SK-N-SH (cell line): Measurements from ENCODE around the gene MELTF. TPM values are rescaled to one million over a fixed set of nuclear protein-coding genes. Genes with fewer than 3 reads are reported as not detected.

Source experiments
- CTCF ChIA-PET: fragments of 300-600, 350-600 bp; formaldehyde crosslinking; extraction: SDS; loops from one replicate; lab custom pipeline; 2021; lab: Yijun Ruan, JAX
- POLR2A ChIA-PET: fragments of 350-600 bp; sonication (Branson Sonifier 250); formaldehyde crosslinking; extraction: SDS; loops from one replicate; lab custom pipeline; 2020; ENCODE audit warnings: antibody characterized with exemption, inconsistent platforms; lab: Yijun Ruan, JAX
- DNase-seq: peaks from one replicate; pipeline ENCODE4 v3.0.0; 2012
- H2AFZ ChIP-seq: fragments of 200-600 bp; sonication (generic); 2 replicates; pipeline ENCODE4 v1.8.1; 2016; ENCODE audit warnings: antibody characterized with exemption, mild to moderate bottlenecking, low read depth
- H3F3A ChIP-seq: fragments of 200-600 bp; sonication (generic); replicated peaks from 2 replicates; pipeline ENCODE3; 2016; ENCODE audit warnings: antibody characterized with exemption, mild to moderate bottlenecking; ENCODE audit not compliant: insufficient read depth
- H3K27ac ChIP-seq, 2 experiments: fragments of 200-500 bp in 1 of 2; fragments of 200-600 bp in 1 of 2; sonication (Bioruptor generic) in 1 of 2; sonication (generic), shearing (Covaris generic) in 1 of 2; 2 replicates each; pipeline versions ENCODE4 v1.5.1 to v1.6.1; 2014 to 2016; ENCODE audit warnings: low read depth in 2 of 2, inconsistent platforms in 1 of 2, low read length in 1 of 2, mild to moderate bottlenecking in 1 of 2, mixed read lengths in 1 of 2
- H3K27me3 ChIP-seq: fragments of 200-600 bp; sonication (generic), shearing (Covaris generic); 2 replicates; pipeline ENCODE4 v1.6.1; 2016; ENCODE audit warnings: mixed run types; ENCODE audit not compliant: insufficient read depth
- H3K36me3 ChIP-seq, 2 experiments: fragments of 200-500 bp in 1 of 2; fragments of 200-600 bp in 1 of 2; sonication (Bioruptor generic) in 1 of 2; sonication (generic) in 1 of 2; replicated peaks in 1 of 2; 2 replicates each; pipeline versions ENCODE3 to v1.5.1; 2014 to 2016; ENCODE audit warnings: low read length in 1 of 2, mild to moderate bottlenecking in 1 of 2; ENCODE audit not compliant: insufficient read depth in 2 of 2, control insufficient read depth in 1 of 2
- H3K4me1 ChIP-seq, 2 experiments: fragments of 200-500 bp in 1 of 2; fragments of 200-600 bp in 1 of 2; sonication (Bioruptor generic) in 1 of 2; sonication (generic), shearing (Covaris generic) in 1 of 2; 2 replicates each; pipeline versions ENCODE4 v1.5.1 to v1.6.1; 2014 to 2016; ENCODE audit warnings: low read depth in 1 of 2, low read length in 1 of 2, mixed run types in 1 of 2; ENCODE audit not compliant: insufficient read depth in 2 of 2, control insufficient read depth in 1 of 2
- H3K4me2 ChIP-seq: fragments of 200-600 bp; sonication (generic), shearing (Covaris generic); 2 replicates; pipeline ENCODE4 v1.6.1; 2017; ENCODE audit warnings: mixed run types
- H3K4me3 ChIP-seq, 2 experiments: fragments of 200-500 bp in 1 of 2; fragments of 200-600 bp in 1 of 2; sonication (Bioruptor generic) in 1 of 2; sonication (generic), shearing (Covaris generic) in 1 of 2; 2 replicates each; pipeline versions ENCODE4 v1.5.1 to v1.8.1; 2014 to 2016; ENCODE audit warnings: low read depth in 2 of 2, inconsistent platforms in 1 of 2, low read length in 1 of 2, mild to moderate bottlenecking in 1 of 2, mixed read lengths in 1 of 2, moderate library complexity in 1 of 2
- H3K79me2 ChIP-seq: fragments of 200-600 bp; sonication (generic); 2 replicates; pipeline ENCODE4 v1.8.1; 2017; ENCODE audit warnings: mild to moderate bottlenecking; ENCODE audit not compliant: insufficient read depth
- H3K9ac ChIP-seq: fragments of 200-600 bp; sonication (generic); 2 replicates; pipeline ENCODE4 v1.6.1; 2017; ENCODE audit warnings: mixed run types
- H3K9me2 ChIP-seq: fragments of 200-600 bp; sonication (generic); 2 replicates; pipeline ENCODE4 v1.6.1; 2017; ENCODE audit warnings: mixed run types
- H3K9me3 ChIP-seq: fragments of 200-600 bp; sonication (generic); 2 replicates; pipeline ENCODE4 v1.6.1; 2017; ENCODE audit warnings: mixed run types, mild to moderate bottlenecking, moderate library complexity
- H4K20me1 ChIP-seq: fragments of 200-600 bp; sonication (generic); 2 replicates; pipeline ENCODE4 v1.6.1; 2017; ENCODE audit warnings: mild to moderate bottlenecking, mixed run types; ENCODE audit not compliant: insufficient read depth
- ELF1 ChIP-seq: IDR thresholded peaks from 2 replicates; pipeline ENCODE4 v1.4.0; 2012
- FOSL2 ChIP-seq: IDR thresholded peaks from 2 replicates; pipeline ENCODE4 v1.4.0; 2012; ENCODE audit warnings: low read depth, mild to moderate bottlenecking, moderate library complexity, borderline replicate concordance
- FOXJ3 ChIP-seq: sonication (generic); formaldehyde crosslinking; IDR thresholded peaks from 2 replicates; pipeline ENCODE4 v1.5.1; 2020; ENCODE audit warnings: mild to moderate bottlenecking, missing genetic modification reagents
- MXI1 ChIP-seq: IDR thresholded peaks from 2 replicates; pipeline ENCODE4 v1.6.1; 2012; ENCODE audit warnings: mild to moderate bottlenecking, low read depth, low read length, improper control_type of control experiment
- RAD21 ChIP-seq: IDR thresholded peaks from 2 replicates; pipeline ENCODE4 v1.6.1; 2012; ENCODE audit warnings: mild to moderate bottlenecking, low read length
- RCOR1 ChIP-seq: fragments of 150-350 bp; IDR thresholded peaks from 2 replicates; pipeline ENCODE4 v1.6.1; 2017; ENCODE audit warnings: antibody characterized with exemption, low read length
- RXRA ChIP-seq: IDR thresholded peaks from 2 replicates; pipeline ENCODE4 v1.4.0; 2012; ENCODE audit warnings: low read depth, mild to moderate bottlenecking, borderline replicate concordance
- SIN3A ChIP-seq: IDR thresholded peaks from 2 replicates; pipeline ENCODE4 v1.6.1; 2012; ENCODE audit warnings: low read depth, mild to moderate bottlenecking, low read length, moderate library complexity, borderline replicate concordance
- TAF1 ChIP-seq: IDR thresholded peaks from 2 replicates; pipeline ENCODE4 v1.6.1; 2012; ENCODE audit warnings: low read depth, mild to moderate bottlenecking, low read length, moderate library complexity, borderline replicate concordance
- TCF12 ChIP-seq: IDR thresholded peaks from 2 replicates; pipeline ENCODE4 v1.4.0; 2012
- YY1 ChIP-seq: IDR thresholded peaks from 2 replicates; pipeline ENCODE4 v1.4.0; 2012; ENCODE audit warnings: low read depth, mild to moderate bottlenecking
- WGBS: methylation state at CpG from one replicate; pipeline ENCODE4 v1.1.6; 2017; ENCODE audit warnings: low lambda C conversion rate; 5-methylcytosine and 5-hydroxymethylcytosine counted together
- polyA plus RNA-seq, 3 experiments: library from polyadenylated mRNA; depleted of rRNA; stranded (reverse); fragments of >200 nt; gene quantifications; 2 replicates each; pipeline ENCODE4 v1.2.3, GENCODE V29; 2012
- TF ChIP-seq, protein P1 (sequence below): IDR thresholded peaks from 2 replicates; pipeline ENCODE4 v1.4.0; 2012; ENCODE audit warnings: low read depth, borderline replicate concordance
- TF ChIP-seq, protein P2 (sequence below): IDR thresholded peaks from 2 replicates; pipeline ENCODE4 v1.4.0; 2012; ENCODE audit warnings: low read depth, borderline replicate concordance

Gene MELTF
- polyA plus RNA-seq, 1 of the 3 experiments (the other 2 are of a cell fraction) = 32.4 TPM

DNA sequence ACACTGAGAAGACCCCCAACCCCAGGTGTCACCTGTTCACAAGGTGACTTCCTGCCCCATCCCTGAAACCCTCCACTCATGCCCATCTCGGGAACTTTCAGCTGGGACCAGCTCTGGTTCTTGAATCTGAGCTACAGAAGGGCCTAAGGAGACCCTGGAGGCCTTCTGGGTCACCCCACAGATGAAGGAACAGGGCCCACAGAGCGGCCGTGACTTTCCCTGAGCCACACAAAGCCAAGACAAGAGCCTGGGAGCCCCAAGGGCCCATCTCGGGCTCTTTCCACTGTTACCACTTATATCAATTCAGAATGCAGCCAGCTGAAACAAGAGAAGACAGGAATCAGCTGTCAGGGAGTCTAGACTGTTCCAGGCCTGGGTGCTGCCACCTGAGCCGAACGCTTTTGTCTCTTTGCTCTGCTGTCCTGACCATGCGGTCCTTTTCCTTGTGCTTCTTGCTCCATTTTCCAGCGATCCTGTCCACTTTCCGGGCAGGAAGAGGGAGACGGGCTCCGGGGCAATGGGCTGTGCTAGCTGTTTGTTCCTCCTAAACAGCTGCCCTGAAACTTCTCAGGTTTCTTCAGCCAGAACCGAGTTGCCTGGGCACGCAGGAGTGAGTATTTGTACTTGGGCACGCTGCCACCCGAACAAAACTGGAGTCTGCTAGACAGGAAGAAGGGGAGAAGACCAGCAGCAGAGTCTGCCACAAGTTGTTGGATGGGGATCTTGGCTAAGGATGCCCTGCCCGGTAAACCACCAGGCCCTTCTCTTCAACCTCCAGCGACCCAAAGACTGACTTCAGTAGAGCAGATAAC, 33.0 kb downstream of the MELTF start (continued):
- TF ChIP-seq, protein P1, sequence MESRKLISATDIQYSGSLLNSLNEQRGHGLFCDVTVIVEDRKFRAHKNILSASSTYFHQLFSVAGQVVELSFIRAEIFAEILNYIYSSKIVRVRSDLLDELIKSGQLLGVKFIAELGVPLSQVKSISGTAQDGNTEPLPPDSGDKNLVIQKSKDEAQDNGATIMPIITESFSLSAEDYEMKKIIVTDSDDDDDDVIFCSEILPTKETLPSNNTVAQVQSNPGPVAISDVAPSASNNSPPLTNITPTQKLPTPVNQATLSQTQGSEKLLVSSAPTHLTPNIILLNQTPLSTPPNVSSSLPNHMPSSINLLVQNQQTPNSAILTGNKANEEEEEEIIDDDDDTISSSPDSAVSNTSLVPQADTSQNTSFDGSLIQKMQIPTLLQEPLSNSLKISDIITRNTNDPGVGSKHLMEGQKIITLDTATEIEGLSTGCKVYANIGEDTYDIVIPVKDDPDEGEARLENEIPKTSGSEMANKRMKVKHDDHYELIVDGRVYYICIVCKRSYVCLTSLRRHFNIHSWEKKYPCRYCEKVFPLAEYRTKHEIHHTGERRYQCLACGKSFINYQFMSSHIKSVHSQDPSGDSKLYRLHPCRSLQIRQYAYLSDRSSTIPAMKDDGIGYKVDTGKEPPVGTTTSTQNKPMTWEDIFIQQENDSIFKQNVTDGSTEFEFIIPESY = no peak
- TF ChIP-seq MXI1 (no peak), TAF1 (no peak), RCOR1 (no peak), TCF12 (no peak), SIN3A (no peak), YY1 (no peak)
- TF ChIP-seq, all 33 proteins: peak for 0

DNA sequence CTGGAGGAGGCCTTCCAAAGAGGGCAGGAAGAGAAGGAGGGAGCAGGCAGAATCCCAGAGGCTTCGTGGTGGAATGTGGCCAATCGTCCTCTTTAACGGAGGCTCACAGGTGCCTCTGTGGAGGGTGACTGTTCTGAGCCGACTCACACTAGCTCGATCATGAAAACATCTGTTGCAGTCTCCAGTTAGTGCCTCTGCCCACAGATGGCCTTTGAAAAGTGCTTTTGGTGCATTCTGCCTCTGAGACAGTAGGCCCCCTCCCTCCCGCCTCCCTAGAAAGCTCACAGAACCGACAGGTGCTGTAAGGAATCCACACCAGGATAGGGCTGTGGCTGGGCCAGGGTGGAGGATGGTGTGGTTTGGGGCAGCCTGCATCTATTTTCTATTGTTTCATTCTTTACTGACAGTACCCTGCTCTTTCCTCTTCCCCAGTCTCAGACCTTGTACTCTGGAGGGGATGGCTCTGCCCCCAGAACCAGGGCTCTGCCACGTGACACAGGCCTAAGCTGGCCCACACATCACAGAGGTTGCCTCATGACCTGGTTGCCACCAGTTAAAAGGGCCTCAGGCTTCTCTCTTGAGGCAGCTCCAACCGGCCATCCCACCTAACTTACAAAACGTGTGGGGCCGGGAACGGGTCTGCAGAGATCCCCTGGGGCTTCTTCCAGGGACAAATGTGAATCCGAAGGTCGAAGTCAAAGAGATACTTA, 33.8 kb downstream of the MELTF start:
- POLR2A ChIA-PET = no interaction called here
- no peak for DNase-seq

More for the DNA sequence above, 33.8 kb downstream of the MELTF start:
- Histone ChIP-seq H3K36me3 (no peaks in the 10 kb centered on the region), H3K27me3 (no peaks in the 10 kb centered on the region), H4K20me1 (no peaks in the 10 kb centered on the region), H3K9me2 (no peaks in the 10 kb centered on the region), H3K27ac (no peak overlapping the region), H3K79me2 (no peaks in the 10 kb centered on the region), H3K4me3 (no peak overlapping the region), H3K9ac (no peak overlapping the region), H3K9me3 (no peaks in the 10 kb centered on the region), H2AFZ (no peak overlapping the region), H3K4me2 (no peak overlapping the region), H3F3A (no peaks in the 10 kb centered on the region), H3K4me1 (no peaks in the 10 kb centered on the region)
- 93% methylated on average over 12 of the region's 14 CpGs for WGBS
- TF ChIP-seq, protein P2, sequence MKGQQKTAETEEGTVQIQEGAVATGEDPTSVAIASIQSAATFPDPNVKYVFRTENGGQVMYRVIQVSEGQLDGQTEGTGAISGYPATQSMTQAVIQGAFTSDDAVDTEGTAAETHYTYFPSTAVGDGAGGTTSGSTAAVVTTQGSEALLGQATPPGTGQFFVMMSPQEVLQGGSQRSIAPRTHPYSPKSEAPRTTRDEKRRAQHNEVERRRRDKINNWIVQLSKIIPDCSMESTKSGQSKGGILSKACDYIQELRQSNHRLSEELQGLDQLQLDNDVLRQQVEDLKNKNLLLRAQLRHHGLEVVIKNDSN = no peak
- TF ChIP-seq SIN3A (no peak), RXRA (no peak), RAD21 (no peak), FOXJ3 (CRISPR knock-in tag) (no peak), TAF1 (no peak), YY1 (no peak), ELF1 (no peak), FOSL2 (no peak)
- TF ChIP-seq, protein P1 = no peak
- CTCF ChIA-PET = interaction anchor here (1.0 to 11.7 kb wide), 4 partner anchors 17 to 467 kb away, joined by 4 to 94 read pairs (median 4); no protein-coding TSS in a partner anchor
